UCSD-AML1 (cell line): ENCODE results near the gene EGFL8.
A peak's percentile ranks its signal among the peaks of the same experiment; 100 is the strongest.
"Not testable (repeated sequence)": the region's sequence is repeated elsewhere in the genome, so short reads cannot be mapped to it uniquely, and the experiment has no call there.

ENCODE experiments used
- DNase-seq: peaks from one replicate; lab custom pipeline; 2025; ENCODE audit not compliant: unreplicated experiment; lab: John Stamatoyannopoulos, UW

Gene EGFL8

GRCh38 chr6:32182555-32182981 lies 18.2 kb downstream of the EGFL8 start:
- no peak for DNase-seq

GRCh38 chr6:32183030-32183429 lies 18.6 kb downstream of the EGFL8 start:
- no peak for DNase-seq

- DNase-seq: no peak
Measured at GRCh38 chr6:32183483-32184083, 19.2 kb downstream of the EGFL8 start.

GRCh38 chr6:32184084-32184640 lies 19.8 kb downstream of the EGFL8 start, which contains the start of gene AGER:
Gene AGER, minus strand, starts transcription at chr6:32184253. Its CDS starts 31 bp downstream, at chr6:32184222.
- no peak for DNase-seq

- DNase-seq: not testable (repeated sequence)
Measured at GRCh38 chr6:32185681-32186131, 21.3 kb downstream of the EGFL8 start.

- DNase-seq: not testable (repeated sequence)
Measured at GRCh38 chr6:32186151-32186840, 21.9 kb downstream of the EGFL8 start.

- DNase-seq: no peak
Measured at GRCh38 chr6:32187009-32187709, 22.8 kb downstream of the EGFL8 start.

- DNase-seq: not testable (repeated sequence)
Measured at GRCh38 chr6:32187725-32188380, 23.5 kb downstream of the EGFL8 start.

- DNase-seq: no peak
Measured at GRCh38 chr6:32188381-32189068, 24.1 kb downstream of the EGFL8 start.

- no peak for DNase-seq
Measured at GRCh38 chr6:32189069-32189741, 24.8 kb downstream of the EGFL8 start.

GRCh38 chr6:32189742-32190053 lies 25.3 kb downstream of the EGFL8 start:
- DNase-seq: no peak

- peak; percentile 90 for DNase-seq
Measured at GRCh38 chr6:32190054-32190851, 25.9 kb downstream of the EGFL8 start, which contains the start of gene PBX2. Gene PBX2, minus strand, starts transcription at chr6:32190202. Its CDS starts 287 bp downstream, at chr6:32189915.

GRCh38 chr6:32190911-32191677 lies 26.7 kb downstream of the EGFL8 start:
- no peak for DNase-seq

- no peak for DNase-seq
Measured at GRCh38 chr6:32191696-32192607, 27.6 kb downstream of the EGFL8 start.

- peak; percentile 93 for DNase-seq
Measured at GRCh38 chr6:32192608-32193039, 28.2 kb downstream of the EGFL8 start, which contains the start of gene GPSM3. Gene GPSM3, minus strand, starts transcription at chr6:32192643. Its CDS starts 130 bp downstream, at chr6:32192513.

GRCh38 chr6:32193096-32193495 lies 28.7 kb downstream of the EGFL8 start:
- DNase-seq: not testable (repeated sequence)

GRCh38 chr6:32194388-32194787 lies 30.0 kb downstream of the EGFL8 start:
- no peak for DNase-seq
